DOHH2 (cell line): Measurements from ENCODE around the gene HIBADH.

ENCODE experiments used
- EZH2phosphoT487 ChIP-seq: fragments of 200-600 bp; sonication (generic); IDR thresholded peaks from 2 replicates; pipeline ENCODE4 v1.6.1; 2017; ENCODE audit warnings: borderline replicate concordance, mild to moderate bottlenecking, antibody characterized with exemption, low read length, moderate library complexity, mixed read lengths
- TF ChIP-seq, protein P1 (sequence below): fragments of 200-600 bp; sonication (generic); IDR thresholded peaks from one replicate; pipeline ENCODE4 v1.5.1; 2014; ENCODE audit warnings: antibody characterized with exemption, mild to moderate bottlenecking, low read depth, low read length; ENCODE audit not compliant: poor library complexity, severe bottlenecking

DNA sequence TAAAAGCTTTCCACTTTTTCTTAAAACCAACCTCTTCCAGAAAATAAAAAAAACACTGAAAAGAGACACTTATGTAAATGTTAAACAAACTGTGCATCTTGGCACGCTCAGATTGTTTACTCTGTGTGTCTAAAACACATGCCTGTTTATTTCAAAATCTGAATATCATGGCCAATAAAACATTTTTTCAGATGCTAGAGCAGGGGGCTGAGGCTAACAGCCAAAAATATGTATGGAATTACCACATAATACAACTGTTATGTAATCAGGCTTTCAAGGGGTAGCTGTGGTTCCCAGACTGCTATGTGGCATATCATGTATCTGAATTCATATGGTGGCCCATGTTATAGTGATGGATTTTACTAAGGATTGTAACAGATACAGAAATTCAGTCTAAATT is 130.4 kb downstream of the HIBADH start:
- TF ChIP-seq, protein P1, sequence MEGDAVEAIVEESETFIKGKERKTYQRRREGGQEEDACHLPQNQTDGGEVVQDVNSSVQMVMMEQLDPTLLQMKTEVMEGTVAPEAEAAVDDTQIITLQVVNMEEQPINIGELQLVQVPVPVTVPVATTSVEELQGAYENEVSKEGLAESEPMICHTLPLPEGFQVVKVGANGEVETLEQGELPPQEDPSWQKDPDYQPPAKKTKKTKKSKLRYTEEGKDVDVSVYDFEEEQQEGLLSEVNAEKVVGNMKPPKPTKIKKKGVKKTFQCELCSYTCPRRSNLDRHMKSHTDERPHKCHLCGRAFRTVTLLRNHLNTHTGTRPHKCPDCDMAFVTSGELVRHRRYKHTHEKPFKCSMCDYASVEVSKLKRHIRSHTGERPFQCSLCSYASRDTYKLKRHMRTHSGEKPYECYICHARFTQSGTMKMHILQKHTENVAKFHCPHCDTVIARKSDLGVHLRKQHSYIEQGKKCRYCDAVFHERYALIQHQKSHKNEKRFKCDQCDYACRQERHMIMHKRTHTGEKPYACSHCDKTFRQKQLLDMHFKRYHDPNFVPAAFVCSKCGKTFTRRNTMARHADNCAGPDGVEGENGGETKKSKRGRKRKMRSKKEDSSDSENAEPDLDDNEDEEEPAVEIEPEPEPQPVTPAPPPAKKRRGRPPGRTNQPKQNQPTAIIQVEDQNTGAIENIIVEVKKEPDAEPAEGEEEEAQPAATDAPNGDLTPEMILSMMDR: no peak
- no peak for TF ChIP-seq EZH2phosphoT487
